WTC11 (cell line): Measurements from ENCODE around the gene SEC22C.

Experiments
- CTCF ChIP-seq: fragments of 200-600 bp; IDR thresholded peaks from 2 replicates; pipeline ENCODE4 v1.8.0; 2022; ENCODE audit warnings: antibody characterized with exemption
- JUN ChIP-seq: sonication (generic); formaldehyde crosslinking; IDR thresholded peaks from 2 replicates; pipeline ENCODE4 v1.8.0; 2023; ENCODE audit warnings: mild to moderate bottlenecking, missing genetic modification reagents
- MAX ChIP-seq: sonication (generic); formaldehyde crosslinking; IDR thresholded peaks from 2 replicates; pipeline ENCODE4 v1.8.0; 2022; ENCODE audit warnings: mild to moderate bottlenecking, missing genetic modification reagents
- OVOL2 ChIP-seq: fragments of 250-450 bp; sonication (Bioruptor Pico); IDR thresholded peaks from 2 replicates; pipeline ENCODE4 v1.9.0; 2021; ENCODE audit warnings: mild to moderate bottlenecking, borderline replicate concordance
- PRDM15 ChIP-seq: sonication (generic); formaldehyde crosslinking; IDR thresholded peaks from 2 replicates; pipeline ENCODE4 v1.8.0; 2022; ENCODE audit warnings: missing genetic modification reagents
- RELA ChIP-seq: sonication (generic); formaldehyde crosslinking; IDR thresholded peaks from 2 replicates; pipeline ENCODE4 v1.8.1; 2022; ENCODE audit warnings: missing genetic modification reagents, mild to moderate bottlenecking, borderline replicate concordance
- TCF7 ChIP-seq: sonication (generic); formaldehyde crosslinking; IDR thresholded peaks from 2 replicates; pipeline ENCODE4 v1.8.0; 2022; ENCODE audit warnings: mild to moderate bottlenecking, low read depth, missing genetic modification reagents, moderate library complexity
- USF1 ChIP-seq: sonication (generic); formaldehyde crosslinking; IDR thresholded peaks from 2 replicates; pipeline ENCODE4 v1.8.0; 2022; ENCODE audit warnings: mild to moderate bottlenecking, missing genetic modification reagents

- no peak for TF ChIP-seq PRDM15 (CRISPR knock-in tag)
- no peak for TF ChIP-seq USF1
- no peak for TF ChIP-seq CTCF
- no peak for TF ChIP-seq RELA (CRISPR knock-in tag)
- no peak for TF ChIP-seq TCF7 (CRISPR knock-in tag)
- no peak for TF ChIP-seq OVOL2
- no peak for TF ChIP-seq JUN
- TF ChIP-seq MAX, result no peak
Measured at GRCh38 chr3:42557854-42558253, 23.9 kb downstream of the SEC22C start.
